Astrocyte (in vitro differentiated cells and primary cell): ENCODE data around the gene C11orf91.

Experiments used
- CTCF ChIP-seq: IDR thresholded peaks from 2 replicates; pipeline ENCODE4 v1.5.1; 2011; ENCODE audit warnings: low read depth, mild to moderate bottlenecking, inconsistent platforms, low read length, moderate library complexity; ENCODE audit not compliant: insufficient read depth
- EZH2 ChIP-seq: IDR thresholded peaks from 2 replicates; pipeline ENCODE4 v1.6.1; 2012; ENCODE audit warnings: mild to moderate bottlenecking, low read length, inconsistent platforms; ENCODE audit not compliant: insufficient read depth

- no peak for TF ChIP-seq CTCF
- TF ChIP-seq EZH2, result no peak
These were observed 5.5 kb downstream of the C11orf91 start for GRCh38 chr11:33695051-33695566.
